HepG2 (cell line): ENCODE measurements around the gene KIF1C. TPM values are rescaled to one million over a fixed set of nuclear protein-coding genes. Genes with fewer than 3 reads are reported as not detected.

Experiments used
- AGO1 ChIP-seq: fragments of 200-400 bp; formaldehyde crosslinking; IDR thresholded peaks from 2 replicates; pipeline ENCODE4 v1.6.1; 2017; ENCODE audit warnings: mild to moderate bottlenecking, low read depth, low read length, moderate library complexity; ENCODE audit not compliant: poor library complexity, severe bottlenecking
- FOXK2 ChIP-seq: fragments of 450-650 bp; IDR thresholded peaks from 2 replicates; pipeline ENCODE4 v1.6.1; 2016
- MTERF4 ChIP-seq: sonication (generic); formaldehyde crosslinking; IDR thresholded peaks from 2 replicates; pipeline ENCODE4 v1.8.0; 2023; ENCODE audit warnings: mild to moderate bottlenecking, missing genetic modification reagents
- PHB2 ChIP-seq: fragments of 450-650 bp; IDR thresholded peaks from 2 replicates; pipeline ENCODE4 v1.6.1; 2018; ENCODE audit not compliant: partially characterized antibody
- RERE ChIP-seq: IDR thresholded peaks from 2 replicates; pipeline ENCODE4 v1.6.1; 2016; ENCODE audit warnings: low read depth, missing genetic modification reagents, missing compliant biosample characterization
- ZBTB40 ChIP-seq, 2 experiments: fragments of 450-650 bp in 1 of 2; sonication (generic) in 1 of 2; formaldehyde crosslinking in 1 of 2; IDR thresholded peaks; 2 replicates each; pipeline versions ENCODE4 v1.6.1 to v1.8.0; 2016 to 2022; ENCODE audit warnings: antibody characterized with exemption in 1 of 2, mild to moderate bottlenecking in 1 of 2, missing genetic modification reagents in 1 of 2
- ZNF34 ChIP-seq: sonication (generic); formaldehyde crosslinking; IDR thresholded peaks from 2 replicates; pipeline ENCODE4 v1.4.0; 2020; ENCODE audit warnings: mild to moderate bottlenecking, missing genetic modification reagents, borderline replicate concordance
- ZNF574 ChIP-seq: sonication (generic); formaldehyde crosslinking; IDR thresholded peaks from 2 replicates; pipeline ENCODE4 v1.4.0; 2020; ENCODE audit warnings: missing genetic modification reagents
- polyA plus RNA-seq, 8 experiments: library from polyadenylated mRNA; depleted of rRNA in 3 of 8; stranded (reverse) in 7 of 8; unstranded in 1 of 8; fragments of >200 nt; fragmentation: Illumina TruSeq in 4 of 8; extraction: Trizol in 4 of 8; gene quantifications; 2 replicates each; pipeline versions ENCODE4 v1.2.1 to v1.2.3, GENCODE V29; 2011 to 2016; ENCODE audit warnings: low read depth in 4 of 8, missing spikeins in 1 of 8, mixed read lengths in 1 of 8; ENCODE audit not compliant: insufficient read depth in 1 of 8
- total RNA-seq, 5 experiments: library from RNA; depleted of rRNA; stranded (reverse); fragments of >200 nt; fragmentation: Illumina TruSeq; extraction: Trizol; gene quantifications; 2 replicates each; pipeline ENCODE4 v1.2.3, GENCODE V29; 2016; ENCODE audit warnings: low read depth in 1 of 5

The KIF1C gene
- total and polyA plus RNA-seq, 2 of the 13 experiments (the other 11 are each of a cell fraction or from before 2014, with no cell fraction given) = 70.0 to 104 TPM

GRCh38 chr17:4986951-4987766 lies 10.6 kb upstream of the KIF1C start, which contains the start of gene CAMTA2 (continued):
- TF ChIP-seq ZBTB40 (IDR thresholded peaks at IDR 0.05) (no peak), ZBTB40 (CRISPR knock-in tag; IDR thresholded peaks at IDR 0.05) (peak; percentile 68; the same call in 1 of the 2 replicates), ZNF574 (CRISPR knock-in tag) (peak; percentile 99), ZNF34 (CRISPR knock-in tag) (no peak), RERE (CRISPR knock-in tag) (no peak), PHB2 (no peak), MTERF4 (CRISPR knock-in tag) (peak; percentile 80; the same call in 1 of the 2 replicates), FOXK2 (no peak), AGO1 (no peak)
